IPS-20b (cell line): ENCODE measurements around the gene STARD3NL.

Experiments used
- H3K27ac ChIP-seq: one replicate; pipeline ENCODE4 v1.5.1; 2013; ENCODE audit warnings: low read length
- H3K27me3 ChIP-seq: 2 replicates; pipeline ENCODE4 v1.6.1; 2013; ENCODE audit warnings: mild to moderate bottlenecking, low read length, inconsistent platforms; ENCODE audit not compliant: insufficient read depth
- H3K36me3 ChIP-seq: 2 replicates; pipeline ENCODE4 v1.6.1; 2013; ENCODE audit warnings: low read depth, mild to moderate bottlenecking, inconsistent platforms, low read length, moderate library complexity; ENCODE audit not compliant: insufficient read depth
- H3K4me1 ChIP-seq: 2 replicates; pipeline ENCODE4 v1.6.1; 2013; ENCODE audit warnings: mild to moderate bottlenecking, control low read depth, inconsistent platforms, low read length, moderate library complexity; ENCODE audit not compliant: insufficient read depth
- H3K4me3 ChIP-seq: 2 replicates; pipeline ENCODE4 v1.5.1; 2013; ENCODE audit warnings: mild to moderate bottlenecking, low read length, inconsistent platforms
- H3K9ac ChIP-seq: 2 replicates; pipeline ENCODE4 v1.6.1; 2013; ENCODE audit warnings: low read depth, mild to moderate bottlenecking, inconsistent platforms, low read length, moderate library complexity
- H3K9me3 ChIP-seq: 2 replicates; pipeline ENCODE4 v1.6.1; 2013; ENCODE audit warnings: mild to moderate bottlenecking, low read depth, low read length, inconsistent platforms; ENCODE audit not compliant: insufficient read depth

The STARD3NL gene

DNA sequence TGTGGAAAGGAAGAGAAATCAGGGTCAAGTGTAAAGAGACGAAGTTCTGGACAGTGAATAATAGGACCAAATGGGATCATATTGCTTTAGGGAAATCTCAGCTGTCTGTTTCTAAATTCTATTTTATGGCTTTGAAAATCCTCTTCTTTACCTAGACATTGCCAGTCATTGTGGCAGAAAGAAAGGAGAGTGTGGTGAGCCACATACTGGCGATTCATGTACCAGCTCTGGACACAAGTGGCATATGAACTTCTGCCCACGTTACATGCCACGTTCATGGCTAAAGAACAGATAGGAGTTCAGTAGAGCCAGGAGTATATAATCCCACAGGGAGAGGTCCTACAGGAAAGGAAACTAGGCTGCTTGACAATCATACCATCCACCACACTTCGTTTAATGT, 28.0 kb downstream of the STARD3NL start:
- H3K4me3 ChIP-seq = no peak overlapping the region
- no peak overlapping the region for H3K27ac ChIP-seq
- H3K27me3 ChIP-seq = no peaks in the 10 kb centered on the region
- H3K9me3 ChIP-seq = no peaks in the 10 kb centered on the region
- H3K4me1 ChIP-seq = no peaks in the 10 kb centered on the region
- no peak overlapping the region for H3K9ac ChIP-seq
- peaks cover 13% of the 10 kb centered on the region for H3K36me3 ChIP-seq

- Histone ChIP-seq H3K4me3 (no peak overlapping the region), H3K27ac (no peak overlapping the region), H3K9ac (no peak overlapping the region), H3K9me3 (no peaks in the 10 kb centered on the region), H3K27me3 (no peaks in the 10 kb centered on the region), H3K4me1 (peaks cover 11% of the 10 kb centered on the region), H3K36me3 (peaks cover 13% of the 10 kb centered on the region)
Observed at GRCh38 chr7:38207843-38208242, 29.8 kb downstream of the STARD3NL start.

DNA sequence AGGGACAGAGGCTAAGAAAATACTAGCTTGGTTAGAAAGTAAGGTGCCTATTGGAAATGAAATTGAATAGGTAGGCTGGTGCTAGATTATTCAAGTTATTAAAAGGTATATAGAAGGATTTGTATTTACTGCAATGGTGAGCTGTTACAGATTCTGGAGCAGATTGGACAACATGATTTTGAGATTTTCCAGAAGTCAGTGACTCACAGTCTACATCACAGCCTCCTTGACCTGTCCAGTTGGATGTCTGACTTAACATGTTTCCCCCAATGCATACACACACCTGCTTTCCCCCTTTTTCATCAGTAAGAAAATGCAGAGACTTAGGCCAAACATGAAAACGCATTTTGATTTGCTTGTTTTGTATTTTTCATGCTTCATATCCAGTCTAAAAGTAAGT, 33.4 kb downstream of the STARD3NL start:
- H3K9ac ChIP-seq = no peak overlapping the region
- peaks cover 19% of the 10 kb centered on the region for H3K36me3 ChIP-seq
- no peak overlapping the region for H3K4me3 ChIP-seq
- H3K27ac ChIP-seq = no peak overlapping the region
- H3K9me3 ChIP-seq = no peaks in the 10 kb centered on the region
- peaks cover 19% of the 10 kb centered on the region for H3K4me1 ChIP-seq
- no peaks in the 10 kb centered on the region for H3K27me3 ChIP-seq

DNA sequence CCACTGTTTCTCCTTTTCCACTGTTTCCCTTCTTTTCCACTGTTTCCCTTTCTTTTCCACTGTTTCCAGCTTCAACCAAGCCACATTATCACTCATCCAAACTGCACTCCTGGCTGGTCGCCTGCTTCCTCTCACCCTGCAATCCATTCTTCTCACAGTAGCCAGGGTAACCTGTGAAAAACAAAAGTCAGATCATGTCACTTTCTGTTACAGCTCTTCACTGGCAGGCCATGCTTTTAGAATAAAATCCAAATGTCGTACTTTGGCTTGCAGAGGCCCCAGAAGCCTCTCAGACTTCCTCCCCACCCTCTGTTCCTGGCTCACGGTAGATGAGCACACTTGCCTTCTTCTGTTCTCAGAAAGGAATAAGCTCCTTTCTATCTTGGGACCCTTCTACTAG, 33.9 kb downstream of the STARD3NL start:
- Histone ChIP-seq H3K27ac (no peak overlapping the region), H3K27me3 (no peaks in the 10 kb centered on the region), H3K36me3 (peaks cover 24% of the 10 kb centered on the region), H3K4me3 (no peak overlapping the region), H3K4me1 (peaks cover 19% of the 10 kb centered on the region), H3K9ac (no peak overlapping the region), H3K9me3 (no peaks in the 10 kb centered on the region)

GRCh38 chr7:38215115-38215514, 37.1 kb downstream of the STARD3NL start:
- Histone ChIP-seq H3K9me3 (no peaks in the 10 kb centered on the region), H3K4me1 (peaks cover 19% of the 10 kb centered on the region), H3K9ac (no peak overlapping the region), H3K4me3 (no peak overlapping the region), H3K36me3 (peaks cover 37% of the 10 kb centered on the region), H3K27ac (no peak overlapping the region), H3K27me3 (no peaks in the 10 kb centered on the region)

GRCh38 chr7:38215735-38216670, 38.0 kb downstream of the STARD3NL start:
- Histone ChIP-seq H3K27ac (no peak overlapping the region), H3K9ac (no peak overlapping the region), H3K4me1 (peaks cover 19% of the 10 kb centered on the region), H3K27me3 (no peaks in the 10 kb centered on the region), H3K36me3 (peaks cover 46% of the 10 kb centered on the region), H3K4me3 (no peak overlapping the region), H3K9me3 (no peaks in the 10 kb centered on the region)

GRCh38 chr7:38217672-38218071, 39.6 kb downstream of the STARD3NL start:
- Histone ChIP-seq H3K9ac (no peak overlapping the region), H3K9me3 (no peaks in the 10 kb centered on the region), H3K4me3 (no peak overlapping the region), H3K4me1 (peaks cover 10% of the 10 kb centered on the region), H3K36me3 (peaks cover 58% of the 10 kb centered on the region), H3K27me3 (no peaks in the 10 kb centered on the region), H3K27ac (no peak overlapping the region)

DNA sequence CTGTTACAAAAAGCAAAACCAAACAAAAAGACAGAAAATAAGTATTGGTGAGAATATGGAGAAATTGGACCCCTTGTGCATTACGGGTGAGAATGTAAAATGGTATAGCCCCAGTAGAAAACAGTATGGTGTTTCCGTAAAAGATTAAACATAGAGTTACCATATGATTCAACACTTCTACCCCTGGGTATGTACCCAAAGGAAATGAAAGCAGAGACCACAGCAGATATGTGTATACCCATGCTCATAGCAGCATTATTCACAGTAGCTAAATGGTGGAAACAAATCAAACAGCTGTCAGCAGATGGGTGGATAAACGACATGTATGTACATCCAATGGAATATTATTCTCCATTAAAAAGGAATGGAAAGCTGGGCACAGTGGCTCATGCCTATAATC, 42.4 kb downstream of the STARD3NL start:
- Histone ChIP-seq H3K27ac (no peak overlapping the region), H3K9me3 (no peaks in the 10 kb centered on the region), H3K4me3 (no peak overlapping the region), H3K4me1 (no peaks in the 10 kb centered on the region), H3K27me3 (no peaks in the 10 kb centered on the region), H3K36me3 (peaks cover 63% of the 10 kb centered on the region), H3K9ac (no peak overlapping the region)

DNA sequence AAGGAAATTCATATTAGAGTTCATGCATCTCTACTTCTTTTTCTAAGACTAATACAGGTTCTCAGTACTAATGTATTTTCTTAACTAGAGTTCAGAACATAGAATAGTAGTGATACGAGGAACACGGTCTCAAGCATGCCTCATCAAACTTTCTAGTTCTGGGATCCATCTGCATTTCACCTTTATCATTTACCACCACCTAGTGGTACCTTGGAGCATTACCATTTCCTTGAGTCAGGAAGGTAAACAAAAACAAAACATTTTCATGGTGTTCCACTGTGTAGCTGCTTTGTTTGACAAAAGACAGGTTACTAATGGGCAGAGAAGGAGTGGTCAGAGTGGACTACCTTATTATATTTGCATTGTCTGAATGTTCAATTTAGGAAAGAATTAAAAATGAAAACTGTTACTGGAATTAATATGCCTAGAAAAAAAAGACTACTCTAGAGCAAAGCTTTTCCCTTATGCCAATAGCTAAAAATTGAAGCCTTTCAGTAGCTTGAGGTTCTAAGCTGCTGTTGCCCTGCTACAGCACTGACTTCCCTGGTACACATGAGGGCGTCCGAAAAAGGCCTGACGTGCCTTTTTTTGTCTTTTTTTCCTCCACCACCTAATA, 44.5 kb downstream of the STARD3NL start:
- Histone ChIP-seq H3K9ac (no peak overlapping the region), H3K36me3 (peaks cover 46% of the 10 kb centered on the region), H3K27ac (no peak overlapping the region), H3K4me3 (no peak overlapping the region), H3K27me3 (no peaks in the 10 kb centered on the region), H3K9me3 (no peaks in the 10 kb centered on the region), H3K4me1 (no peaks in the 10 kb centered on the region)

DNA sequence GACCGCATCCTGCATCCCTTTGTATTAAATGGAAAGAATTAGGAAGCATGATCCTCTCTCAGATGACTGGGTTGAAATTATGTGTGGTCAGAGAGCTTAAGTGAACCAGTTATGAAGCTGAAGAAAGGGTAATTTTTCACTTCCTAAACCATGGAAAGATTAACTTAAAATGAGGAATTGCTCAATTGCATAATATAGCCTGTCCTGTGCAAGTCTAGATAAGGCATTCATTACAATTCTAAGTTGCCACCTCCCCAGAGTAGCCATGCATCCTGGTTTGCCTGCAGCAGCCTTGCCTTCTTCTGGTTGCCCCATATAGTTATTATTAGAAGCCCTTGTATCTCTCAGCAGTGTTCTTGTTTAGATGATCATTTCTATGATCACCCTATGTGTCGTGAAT, 45.3 kb downstream of the STARD3NL start:
- Histone ChIP-seq H3K36me3 (peaks cover 42% of the 10 kb centered on the region), H3K4me3 (no peak overlapping the region), H3K4me1 (no peaks in the 10 kb centered on the region), H3K9me3 (no peaks in the 10 kb centered on the region), H3K27ac (no peak overlapping the region), H3K9ac (no peak overlapping the region), H3K27me3 (no peaks in the 10 kb centered on the region)

- Histone ChIP-seq H3K27me3 (no peaks in the 10 kb centered on the region), H3K9me3 (no peaks in the 10 kb centered on the region), H3K9ac (no peak overlapping the region), H3K4me3 (no peak overlapping the region), H3K27ac (no peak overlapping the region), H3K36me3 (peaks cover 41% of the 10 kb centered on the region), H3K4me1 (no peaks in the 10 kb centered on the region)
Observed at GRCh38 chr7:38224392-38224791, 46.3 kb downstream of the STARD3NL start.

DNA sequence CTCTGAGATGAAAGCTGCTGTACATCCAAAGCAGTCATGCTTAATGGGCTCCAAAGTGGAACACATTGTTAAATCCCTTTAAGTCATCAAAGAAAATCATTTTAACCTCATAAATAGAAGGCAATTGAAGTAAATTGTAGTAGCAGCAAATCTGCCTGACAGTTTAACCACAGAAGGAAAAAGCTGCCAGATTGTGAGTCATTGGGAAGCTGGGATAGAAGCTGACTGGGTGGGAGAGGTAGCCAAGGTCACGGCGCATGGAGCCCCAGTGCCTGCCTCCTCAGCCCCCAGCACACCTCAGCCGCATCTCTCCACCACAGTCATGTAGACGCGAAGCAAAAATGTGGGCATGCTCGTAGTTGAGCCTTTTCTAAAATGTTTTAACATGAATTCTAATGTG, 51.3 kb downstream of the STARD3NL start:
- Histone ChIP-seq H3K4me3 (no peak overlapping the region), H3K4me1 (no peaks in the 10 kb centered on the region), H3K9ac (no peak overlapping the region), H3K9me3 (no peaks in the 10 kb centered on the region), H3K27ac (no peak overlapping the region), H3K27me3 (no peaks in the 10 kb centered on the region), H3K36me3 (peaks cover 21% of the 10 kb centered on the region)
